DMS79 treated with DMSO at 0.1 percent for 48 hours (cell line): ENCODE results near the gene FAM210A.
"Not testable (repeated sequence)": the region's sequence is repeated elsewhere in the genome, so short reads cannot be mapped to it uniquely, and the experiment has no call there.

Experiments
- DNase-seq: peaks from one replicate; lab custom pipeline; 2025; lab: John Stamatoyannopoulos, UW

The FAM210A gene

GRCh38 chr18:13703899-13704298 lies 22.5 kb downstream of the FAM210A start:
- no peak for DNase-seq

GRCh38 chr18:13700153-13700552 lies 26.2 kb downstream of the FAM210A start:
- no peak for DNase-seq

GRCh38 chr18:13696961-13697360 lies 29.4 kb downstream of the FAM210A start:
- DNase-seq, result no peak

GRCh38 chr18:13695337-13695736 lies 31.0 kb downstream of the FAM210A start:
- DNase-seq, result not testable (repeated sequence)

- not testable (repeated sequence) for DNase-seq
Measured at GRCh38 chr18:13690060-13690459, 36.3 kb downstream of the FAM210A start.

- DNase-seq, result no peak
Measured at GRCh38 chr18:13688191-13689136, 37.9 kb downstream of the FAM210A start.

GRCh38 chr18:13684546-13684945 lies 41.8 kb downstream of the FAM210A start:
- DNase-seq, result no peak

GRCh38 chr18:13681701-13682100 lies 44.7 kb downstream of the FAM210A start:
- DNase-seq, result no peak

GRCh38 chr18:13680612-13681011 lies 45.7 kb downstream of the FAM210A start:
- no peak for DNase-seq

- not testable (repeated sequence) for DNase-seq
Measured at GRCh38 chr18:13677350-13677749, 49.0 kb downstream of the FAM210A start.

- no peak for DNase-seq
Measured at GRCh38 chr18:13676471-13676870, 49.9 kb downstream of the FAM210A start.

- DNase-seq, result no peak
Measured at GRCh38 chr18:13672657-13673056, 53.7 kb downstream of the FAM210A start.

GRCh38 chr18:13661779-13662256 lies 64.5 kb downstream of the FAM210A start:
- DNase-seq, result no peak

GRCh38 chr18:13661051-13661778 lies 65.1 kb downstream of the FAM210A start:
- DNase-seq, result no peak

GRCh38 chr18:13660510-13660909 lies 65.8 kb downstream of the FAM210A start:
- no peak for DNase-seq

GRCh38 chr18:13658436-13659204 lies 67.7 kb downstream of the FAM210A start:
- DNase-seq, result no peak

- no peak for DNase-seq
Measured at GRCh38 chr18:13657974-13658373, 68.4 kb downstream of the FAM210A start.

GRCh38 chr18:13653746-13654433 lies 72.5 kb downstream of the FAM210A start:
- peak; percentile 87 for DNase-seq

GRCh38 chr18:13649397-13650390 lies 76.7 kb downstream of the FAM210A start:
- DNase-seq, result no peak

GRCh38 chr18:13647761-13648160 lies 78.6 kb downstream of the FAM210A start:
- DNase-seq, result no peak
